Tibial artery (tissue), 4 donors: ENCODE results near the gene LEKR1.

Experiments used
- DNase-seq, 2 donors: peaks; one replicate each; pipeline ENCODE4 v3.0.0-alpha.2; 2019
- H3K27ac ChIP-seq, 2 donors: fragments of 200-600 bp; sonication (generic) in 1 of 2; 1 replicate in 1 of 2; 2 replicates in 1 of 2; pipeline ENCODE4 v1.5.1; 2018 to 2019; ENCODE audit warnings: mild to moderate bottlenecking in 1 of 2
- H3K27me3 ChIP-seq, 2 donors: fragments of 200-600 bp; sonication (generic) in 1 of 2; one replicate each; pipeline versions ENCODE4 v1.5.1 to v1.6.0; 2016 to 2019
- H3K36me3 ChIP-seq, 3 donors: fragments of 200-600 bp; sonication (generic) in 2 of 3; one replicate each; pipeline ENCODE4 v1.5.1; 2016 to 2019; ENCODE audit warnings: mild to moderate bottlenecking in 2 of 3
- H3K4me1 ChIP-seq, 4 donors: fragments of 200-600 bp; sonication (generic) in 2 of 4; 1 replicate in 3 of 4; 2 replicates in 1 of 4; pipeline ENCODE4 v1.5.1; 2016 to 2019
- H3K4me3 ChIP-seq, 2 donors: fragments of 200-600 bp; sonication (generic) in 1 of 2; 1 replicate in 1 of 2; 2 replicates in 1 of 2; pipeline ENCODE4 v1.5.1; 2018 to 2019; ENCODE audit warnings: mild to moderate bottlenecking in 2 of 2
- H3K9me3 ChIP-seq, 3 donors: fragments of 200-600 bp; sonication (generic) in 1 of 3; one replicate each; pipeline ENCODE4 v1.5.1; 2016 to 2019
- intact Hi-C: fragments of 100-400 bp; cut with DNase I; formaldehyde crosslinking; loops from one replicate; pipeline ENCODE4 v1.15.0; 2023; ENCODE audit warnings: low total_unique reads
- TF ChIP-seq, protein P1 (sequence below), 2 experiments: fragments of 200-600 bp in 1 of 2; fragments of 450-650 bp in 1 of 2; IDR thresholded peaks; one replicate each; pipeline ENCODE4 v1.5.1; 2017 to 2019; ENCODE audit warnings: antibody characterized with exemption in 2 of 2, mild to moderate bottlenecking in 1 of 2, moderate library complexity in 1 of 2

Gene LEKR1

DNA sequence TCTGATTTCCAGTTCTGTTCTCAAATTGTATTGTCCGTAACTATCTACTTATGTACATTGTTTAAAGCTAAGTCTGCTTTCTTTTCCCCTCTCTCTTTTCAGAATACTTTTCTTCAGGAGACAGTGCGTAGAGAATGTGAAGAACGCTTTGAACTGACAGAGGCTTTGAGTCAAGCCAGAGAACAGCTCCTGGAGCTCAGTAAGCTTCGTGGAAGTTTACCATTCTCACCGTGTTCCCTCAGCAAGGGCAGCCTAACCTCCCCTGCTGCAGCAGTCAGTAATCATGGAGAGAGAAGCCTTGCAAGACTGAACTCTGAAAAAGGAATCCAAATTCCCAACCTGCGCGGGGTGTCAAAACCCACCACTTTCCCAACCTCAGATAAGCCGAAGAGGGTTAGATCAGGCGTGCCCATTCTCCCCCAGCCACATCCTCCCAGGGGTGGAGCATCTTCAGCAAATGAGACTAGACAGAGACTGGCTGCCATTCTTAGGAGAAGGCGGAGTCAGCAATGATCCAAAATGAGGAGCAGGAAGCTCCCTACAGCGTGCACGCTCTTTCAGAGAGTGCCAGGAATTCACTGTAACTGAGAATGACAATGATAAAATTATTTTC is 219.2 kb downstream of the LEKR1 start:
- Histone ChIP-seq H3K27me3 (no peaks in the 10 kb centered on the region), H3K36me3 (no peaks in the 10 kb centered on the region), H3K4me1 (peaks cover 0 to 6% (median 0%) of the 10 kb centered on the region in 4 donors), H3K27ac (no peak overlapping the region), H3K9me3 (no peaks in the 10 kb centered on the region), H3K4me3 (no peak overlapping the region)
- TF ChIP-seq, protein P1, sequence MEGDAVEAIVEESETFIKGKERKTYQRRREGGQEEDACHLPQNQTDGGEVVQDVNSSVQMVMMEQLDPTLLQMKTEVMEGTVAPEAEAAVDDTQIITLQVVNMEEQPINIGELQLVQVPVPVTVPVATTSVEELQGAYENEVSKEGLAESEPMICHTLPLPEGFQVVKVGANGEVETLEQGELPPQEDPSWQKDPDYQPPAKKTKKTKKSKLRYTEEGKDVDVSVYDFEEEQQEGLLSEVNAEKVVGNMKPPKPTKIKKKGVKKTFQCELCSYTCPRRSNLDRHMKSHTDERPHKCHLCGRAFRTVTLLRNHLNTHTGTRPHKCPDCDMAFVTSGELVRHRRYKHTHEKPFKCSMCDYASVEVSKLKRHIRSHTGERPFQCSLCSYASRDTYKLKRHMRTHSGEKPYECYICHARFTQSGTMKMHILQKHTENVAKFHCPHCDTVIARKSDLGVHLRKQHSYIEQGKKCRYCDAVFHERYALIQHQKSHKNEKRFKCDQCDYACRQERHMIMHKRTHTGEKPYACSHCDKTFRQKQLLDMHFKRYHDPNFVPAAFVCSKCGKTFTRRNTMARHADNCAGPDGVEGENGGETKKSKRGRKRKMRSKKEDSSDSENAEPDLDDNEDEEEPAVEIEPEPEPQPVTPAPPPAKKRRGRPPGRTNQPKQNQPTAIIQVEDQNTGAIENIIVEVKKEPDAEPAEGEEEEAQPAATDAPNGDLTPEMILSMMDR (IDR thresholded peaks at IDR 0.05): no peak
- DNase-seq: no peak
- intact Hi-C loops: no loop called here

DNA sequence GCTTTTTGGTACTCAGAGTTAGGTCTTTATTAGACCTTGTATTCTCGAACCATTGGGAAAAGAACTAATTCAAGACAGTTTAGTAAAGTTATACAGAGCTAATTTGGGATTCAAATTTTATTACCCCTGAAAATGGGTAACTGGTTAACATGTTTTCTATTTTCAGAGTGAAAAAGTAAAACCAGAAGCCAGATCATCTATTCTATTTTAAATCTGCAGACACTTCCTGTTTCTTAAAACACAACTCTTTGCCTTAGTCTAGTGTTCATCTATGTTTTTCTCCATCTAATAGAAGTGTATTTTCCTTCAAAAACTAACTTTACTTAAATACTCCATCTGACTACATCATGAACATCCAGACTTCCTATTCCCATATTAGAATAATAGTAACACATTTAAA is 220.4 kb downstream of the LEKR1 start:
- DNase-seq: no peak
- H3K9me3 ChIP-seq: no peaks in the 10 kb centered on the region
- intact Hi-C loops: no loop called here
- H3K4me3 ChIP-seq: no peak overlapping the region
- TF ChIP-seq, protein P1 (IDR thresholded peaks at IDR 0.05): no peak
- H3K36me3 ChIP-seq: no peaks in the 10 kb centered on the region
- H3K27me3 ChIP-seq: no peaks in the 10 kb centered on the region
- H3K27ac ChIP-seq: no peak overlapping the region
- peaks cover 0 to 6% (median 0%) of the 10 kb centered on the region in 4 donors for H3K4me1 ChIP-seq

- no peak overlapping the region for H3K4me3 ChIP-seq
- TF ChIP-seq, protein P1 (IDR thresholded peaks at IDR 0.05): no peak
- no peaks in the 10 kb centered on the region for H3K9me3 ChIP-seq
- H3K4me1 ChIP-seq: peaks cover 0 to 6% (median 0%) of the 10 kb centered on the region in 4 donors
- no peaks in the 10 kb centered on the region for H3K27me3 ChIP-seq
- DNase-seq: no peak
- intact Hi-C loops: no loop called here
- no peaks in the 10 kb centered on the region for H3K36me3 ChIP-seq
- H3K27ac ChIP-seq: no peak overlapping the region
Measured at GRCh38 chr3:157051055-157051454, 224.9 kb downstream of the LEKR1 start.

DNA sequence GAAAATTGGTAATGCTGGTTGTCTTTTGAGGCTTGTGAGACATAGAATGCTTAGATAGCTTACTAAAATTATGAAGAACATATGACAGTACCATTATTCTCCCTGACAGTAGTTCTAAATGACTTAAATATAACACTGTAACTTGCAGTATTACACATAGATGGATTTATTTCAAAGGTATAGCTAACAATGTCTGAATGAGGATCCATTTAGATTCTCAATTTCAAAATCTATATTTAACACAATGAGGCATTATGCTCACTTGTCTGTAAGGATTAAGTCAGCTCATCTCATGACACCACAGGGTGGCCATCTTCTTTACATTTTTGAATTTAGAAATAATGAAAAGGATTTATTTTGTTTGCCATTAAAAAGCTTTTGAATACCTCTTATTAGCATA is 225.4 kb downstream of the LEKR1 start:
- no peak for DNase-seq
- intact Hi-C loops: no loop called here
- H3K27me3 ChIP-seq: no peaks in the 10 kb centered on the region
- peaks cover 0 to 7% (median 0%) of the 10 kb centered on the region in 4 donors for H3K4me1 ChIP-seq
- TF ChIP-seq, protein P1 (IDR thresholded peaks at IDR 0.05): no peak
- H3K9me3 ChIP-seq: no peaks in the 10 kb centered on the region
- H3K27ac ChIP-seq: peak overlapping the region in 1 of 2 donors; percentile 18
- H3K4me3 ChIP-seq: no peak overlapping the region
- no peaks in the 10 kb centered on the region for H3K36me3 ChIP-seq

DNA sequence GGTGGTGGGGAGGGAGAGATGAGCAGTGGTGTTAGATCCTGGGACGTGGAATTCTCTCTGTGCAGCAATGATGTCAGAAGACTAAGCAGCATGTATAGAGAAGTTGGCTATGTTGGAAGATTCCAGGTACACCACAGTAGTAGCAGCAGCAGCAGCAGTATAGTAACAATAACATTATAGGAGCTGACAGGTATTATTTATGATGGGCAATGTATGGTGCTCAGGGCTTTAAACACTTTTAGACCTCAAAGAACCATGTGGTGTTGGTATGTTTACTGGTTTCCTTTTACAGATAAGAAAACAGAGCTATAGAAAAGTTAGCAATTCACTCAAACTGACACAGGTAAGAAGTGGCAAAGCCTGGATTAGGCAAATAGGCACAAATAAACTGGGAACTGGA is 229.9 kb downstream of the LEKR1 start:
- Histone ChIP-seq H3K4me3 (no peak overlapping the region), H3K36me3 (no peaks in the 10 kb centered on the region), H3K27me3 (no peaks in the 10 kb centered on the region), H3K27ac (no peak overlapping the region), H3K9me3 (no peaks in the 10 kb centered on the region), H3K4me1 (peaks cover 0 to 6% (median 0%) of the 10 kb centered on the region in 4 donors)
- TF ChIP-seq, protein P1 (IDR thresholded peaks at IDR 0.05): no peak
- DNase-seq: no peak
- intact Hi-C loops: no loop called here
